HEK293 (cell line): ENCODE measurements around the gene SMIM1.

Experiments used
- CTCF ChIA-PET: fragments of 350-600 bp; formaldehyde crosslinking; extraction: SDS; loops from one replicate; lab custom pipeline; 2021; ENCODE audit warnings: antibody characterized with exemption; lab: Yijun Ruan, JAX
- POLR2A ChIA-PET: fragments of 300-600 bp; formaldehyde crosslinking; extraction: SDS; loops from one replicate; lab custom pipeline; 2020; ENCODE audit warnings: antibody characterized with exemption, inconsistent platforms; lab: Yijun Ruan, JAX
- H3K27ac ChIP-seq: fragments of 200-500 bp; sonication (Bioruptor generic); 2 replicates; pipeline ENCODE4 v1.5.1; 2014; ENCODE audit warnings: low read depth, low read length, control low read depth, inconsistent platforms; ENCODE audit errors: extremely low read depth
- H3K36me3 ChIP-seq, 2 experiments: fragments of 200-500 bp in 1 of 2; sonication (Bioruptor generic) in 1 of 2; 1 replicate in 1 of 2; 2 replicates in 1 of 2; pipeline ENCODE4 v1.5.1; 2014 to 2017; ENCODE audit warnings: inconsistent platforms in 2 of 2, low read length in 2 of 2; ENCODE audit not compliant: control insufficient read depth in 2 of 2, insufficient read depth in 1 of 2
- H3K4me1 ChIP-seq: fragments of 200-500 bp; sonication (Bioruptor generic); 2 replicates; pipeline ENCODE4 v1.5.1; 2014; ENCODE audit warnings: mild to moderate bottlenecking, low read length, inconsistent platforms; ENCODE audit not compliant: control insufficient read depth, insufficient read depth
- H3K4me3 ChIP-seq: 2 replicates; pipeline ENCODE4 v1.5.1; 2011; ENCODE audit warnings: low read depth, mild to moderate bottlenecking, control low read depth, low read length, moderate library complexity
- H3K9me3 ChIP-seq: fragments of 200-500 bp; sonication (Bioruptor generic); 2 replicates; pipeline ENCODE4 v1.5.1; 2014; ENCODE audit warnings: low read depth, low read length, inconsistent platforms; ENCODE audit not compliant: control insufficient read depth, insufficient read depth
- MEIS1 ChIP-seq: sonication (generic); formaldehyde crosslinking; IDR thresholded peaks from 2 replicates; pipeline ENCODE4 v1.8.1; 2022; ENCODE audit warnings: missing genetic modification reagents, mild to moderate bottlenecking, borderline replicate concordance
- OSR2 ChIP-seq: fragments of 450-650 bp; formaldehyde crosslinking; IDR thresholded peaks from 2 replicates; pipeline ENCODE4 v1.5.1; 2016; ENCODE audit warnings: missing biosample characterization, missing genetic modification characterization
- ZBTB1 ChIP-seq: fragments of 450-650 bp; formaldehyde crosslinking; IDR thresholded peaks from 2 replicates; pipeline ENCODE4 v1.5.1; 2016; ENCODE audit warnings: missing biosample characterization, missing genetic modification characterization
- ZBTB48 ChIP-seq: fragments of 450-650 bp; formaldehyde crosslinking; IDR thresholded peaks from 2 replicates; pipeline ENCODE4 v1.5.1; 2016; ENCODE audit warnings: missing biosample characterization, missing genetic modification characterization
- ZBTB49 ChIP-seq: fragments of 450-650 bp; formaldehyde crosslinking; IDR thresholded peaks from 2 replicates; pipeline ENCODE4 v1.5.1; 2016; ENCODE audit warnings: missing biosample characterization, missing genetic modification characterization, low read depth
- ZBTB8A ChIP-seq: fragments of 450-650 bp; formaldehyde crosslinking; IDR thresholded peaks from 2 replicates; pipeline ENCODE4 v1.5.1; 2016; ENCODE audit warnings: missing biosample characterization, missing genetic modification characterization
- ZNF133 ChIP-seq: fragments of 450-650 bp; formaldehyde crosslinking; IDR thresholded peaks from 2 replicates; pipeline ENCODE4 v1.5.1; 2016; ENCODE audit warnings: missing biosample characterization, missing genetic modification characterization
- ZNF292 ChIP-seq: fragments of 450-650 bp; formaldehyde crosslinking; IDR thresholded peaks from 2 replicates; pipeline ENCODE4 v1.5.1; 2016; ENCODE audit warnings: low read depth, missing biosample characterization, missing genetic modification characterization, borderline replicate concordance
- ZNF335 ChIP-seq: fragments of 450-650 bp; formaldehyde crosslinking; conservative IDR thresholded peaks from 2 replicates; pipeline ENCODE4 v1.5.1; 2016; ENCODE audit warnings: missing biosample characterization, missing genetic modification characterization
- ZNF37A ChIP-seq: fragments of 450-650 bp; IDR thresholded peaks from 2 replicates; pipeline ENCODE4 v1.5.1; 2018; ENCODE audit warnings: missing biosample characterization, missing genetic modification characterization
- ZNF423 ChIP-seq: fragments of 450-650 bp; formaldehyde crosslinking; IDR thresholded peaks from 2 replicates; pipeline ENCODE4 v1.5.1; 2016; ENCODE audit warnings: missing biosample characterization, missing genetic modification characterization
- ZNF610 ChIP-seq: fragments of 450-650 bp; formaldehyde crosslinking; IDR thresholded peaks from 2 replicates; pipeline ENCODE4 v1.5.1; 2016; ENCODE audit warnings: missing biosample characterization, missing genetic modification characterization, borderline replicate concordance
- ZNF639 ChIP-seq: fragments of 450-650 bp; formaldehyde crosslinking; IDR thresholded peaks from 2 replicates; pipeline ENCODE4 v1.5.1; 2016; ENCODE audit warnings: missing biosample characterization, missing genetic modification characterization
- ZNF645 ChIP-seq: fragments of 450-650 bp; formaldehyde crosslinking; IDR thresholded peaks from 2 replicates; pipeline ENCODE4; 2016; ENCODE audit warnings: missing biosample characterization, missing genetic modification characterization
- ZNF654 ChIP-seq: fragments of 450-650 bp; formaldehyde crosslinking; IDR thresholded peaks from 2 replicates; pipeline ENCODE4 v1.5.1; 2016; ENCODE audit warnings: low read depth, missing biosample characterization, missing genetic modification characterization
- ZNF747 ChIP-seq: fragments of 450-650 bp; formaldehyde crosslinking; IDR thresholded peaks from 2 replicates; pipeline ENCODE4 v1.5.1; 2016; ENCODE audit warnings: missing biosample characterization, missing genetic modification characterization
- ZNF791 ChIP-seq: fragments of 450-650 bp; formaldehyde crosslinking; IDR thresholded peaks from 2 replicates; pipeline ENCODE4 v1.5.1; 2016; ENCODE audit warnings: missing biosample characterization, missing genetic modification characterization
- ZXDB ChIP-seq: fragments of 450-650 bp; formaldehyde crosslinking; IDR thresholded peaks from 2 replicates; pipeline ENCODE4 v1.5.1; 2016; ENCODE audit warnings: missing biosample characterization, missing genetic modification characterization
- TF ChIP-seq, protein P1 (sequence below): fragments of 450-650 bp; formaldehyde crosslinking; IDR thresholded peaks from 2 replicates; pipeline ENCODE4 v1.5.1; 2017; ENCODE audit warnings: missing biosample characterization, missing genetic modification characterization
- TF ChIP-seq, protein P2 (sequence below): fragments of 450-650 bp; formaldehyde crosslinking; IDR thresholded peaks from 2 replicates; pipeline ENCODE4 v1.5.1; 2016; ENCODE audit warnings: missing biosample characterization, missing genetic modification characterization

The SMIM1 gene

GRCh38 chr1:3819771-3820200 is 47.2 kb downstream of the SMIM1 start:
- no peaks in the 10 kb centered on the region for H3K9me3 ChIP-seq
- no peak for TF ChIP-seq ZNF423 (tag by site-specific recombination)
- no peak for TF ChIP-seq ZBTB49 (tag by site-specific recombination)
- TF ChIP-seq ZNF791 (tag by site-specific recombination) = no peak
- TF ChIP-seq, all 188 proteins: peak for 0

DNA sequence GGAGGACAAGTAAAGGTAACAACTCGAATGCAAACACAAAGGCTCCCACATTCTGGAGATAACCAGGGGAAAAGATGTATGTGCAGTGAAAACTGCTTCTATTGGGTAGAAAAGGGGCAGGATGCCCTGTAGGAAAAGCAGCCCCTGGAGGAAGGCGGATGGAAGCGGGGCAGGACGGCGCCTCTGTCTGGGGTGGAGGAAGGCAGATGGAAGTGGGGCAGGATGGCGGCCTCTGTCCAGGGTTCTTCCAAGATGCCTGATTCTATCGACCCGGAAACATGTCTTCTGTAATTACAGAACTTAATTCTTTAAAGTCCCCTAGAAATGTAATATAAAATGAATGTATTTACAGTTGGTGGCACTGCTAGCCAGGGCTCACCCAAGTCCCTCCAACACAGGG is 47.8 kb downstream of the SMIM1 start:
- Histone ChIP-seq H3K36me3 (peaks cover 0 to 92% of the 10 kb centered on the region in 2 experiments; a peak in 1 of 3 replicates), H3K4me1 (no peaks in the 10 kb centered on the region), H3K27ac (no peak overlapping the region), H3K9me3 (no peaks in the 10 kb centered on the region), H3K4me3 (no peak overlapping the region)
- ChIA-PET CTCF (interaction anchor here (0.5 to 0.7 kb wide), 2 partner anchors 35 to 173 kb away, joined by 3 read pairs; no protein-coding TSS in a partner anchor), POLR2A (no interaction called here)
- no peak for TF ChIP-seq ZNF610 (tag by site-specific recombination)

More at GRCh38 chr1:3819771-3820200, 47.2 kb downstream of the SMIM1 start:
- CTCF ChIA-PET = no interaction called here
- Histone ChIP-seq H3K36me3 (peaks cover 0 to 92% of the 10 kb centered on the region in 2 experiments; a peak in 1 of 3 replicates), H3K4me3 (no peak overlapping the region), H3K4me1 (no peaks in the 10 kb centered on the region), H3K27ac (no peak overlapping the region)
- POLR2A ChIA-PET = no interaction called here

DNA sequence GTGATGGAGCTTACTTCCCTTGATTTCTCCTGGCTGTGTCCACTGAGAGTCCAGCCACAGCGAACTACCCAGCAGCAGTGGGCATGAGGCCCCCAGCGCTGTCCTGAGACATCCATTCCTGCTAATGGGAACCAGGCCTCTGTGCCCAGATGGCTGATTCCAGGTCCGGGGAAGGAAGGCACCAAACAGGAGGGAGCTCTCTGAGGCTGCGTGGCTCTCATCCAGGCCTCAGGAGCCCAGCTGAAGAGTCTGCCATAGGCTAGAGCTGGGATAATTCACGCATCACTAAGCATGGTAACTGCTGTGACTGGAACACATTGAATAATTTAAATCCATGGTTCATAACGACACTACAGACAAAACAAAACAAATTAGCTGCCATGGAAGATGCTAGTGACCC is 48.5 kb downstream of the SMIM1 start:
- ChIA-PET POLR2A (no interaction called here), CTCF (interaction anchor here (0.5 to 0.7 kb wide), 3 partner anchors 9 to 172 kb away, joined by 3 read pairs; no protein-coding TSS in a partner anchor)
- no peaks in the 10 kb centered on the region for H3K9me3 ChIP-seq
- no peak overlapping the region for H3K4me3 ChIP-seq
- H3K36me3 ChIP-seq = peaks cover 0 to 92% of the 10 kb centered on the region in 2 experiments; a peak in 1 of 3 replicates
- H3K4me1 ChIP-seq = no peaks in the 10 kb centered on the region
- no peak overlapping the region for H3K27ac ChIP-seq
- TF ChIP-seq, protein P1, sequence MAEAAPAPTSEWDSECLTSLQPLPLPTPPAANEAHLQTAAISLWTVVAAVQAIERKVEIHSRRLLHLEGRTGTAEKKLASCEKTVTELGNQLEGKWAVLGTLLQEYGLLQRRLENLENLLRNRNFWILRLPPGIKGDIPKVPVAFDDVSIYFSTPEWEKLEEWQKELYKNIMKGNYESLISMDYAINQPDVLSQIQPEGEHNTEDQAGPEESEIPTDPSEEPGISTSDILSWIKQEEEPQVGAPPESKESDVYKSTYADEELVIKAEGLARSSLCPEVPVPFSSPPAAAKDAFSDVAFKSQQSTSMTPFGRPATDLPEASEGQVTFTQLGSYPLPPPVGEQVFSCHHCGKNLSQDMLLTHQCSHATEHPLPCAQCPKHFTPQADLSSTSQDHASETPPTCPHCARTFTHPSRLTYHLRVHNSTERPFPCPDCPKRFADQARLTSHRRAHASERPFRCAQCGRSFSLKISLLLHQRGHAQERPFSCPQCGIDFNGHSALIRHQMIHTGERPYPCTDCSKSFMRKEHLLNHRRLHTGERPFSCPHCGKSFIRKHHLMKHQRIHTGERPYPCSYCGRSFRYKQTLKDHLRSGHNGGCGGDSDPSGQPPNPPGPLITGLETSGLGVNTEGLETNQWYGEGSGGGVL = no peak
- TF ChIP-seq, protein P2, sequence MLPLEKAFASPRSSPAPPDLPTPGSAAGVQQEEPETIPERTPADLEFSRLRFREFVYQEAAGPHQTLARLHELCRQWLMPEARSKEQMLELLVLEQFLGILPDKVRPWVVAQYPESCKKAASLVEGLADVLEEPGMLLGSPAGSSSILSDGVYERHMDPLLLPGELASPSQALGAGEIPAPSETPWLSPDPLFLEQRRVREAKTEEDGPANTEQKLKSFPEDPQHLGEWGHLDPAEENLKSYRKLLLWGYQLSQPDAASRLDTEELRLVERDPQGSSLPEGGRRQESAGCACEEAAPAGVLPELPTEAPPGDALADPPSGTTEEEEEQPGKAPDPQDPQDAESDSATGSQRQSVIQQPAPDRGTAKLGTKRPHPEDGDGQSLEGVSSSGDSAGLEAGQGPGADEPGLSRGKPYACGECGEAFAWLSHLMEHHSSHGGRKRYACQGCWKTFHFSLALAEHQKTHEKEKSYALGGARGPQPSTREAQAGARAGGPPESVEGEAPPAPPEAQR (tag by site-specific recombination) = no peak
- TF ChIP-seq ZNF133 (tag by site-specific recombination) (no peak), ZNF747 (tag by site-specific recombination) (no peak), ZNF654 (no peak), ZNF645 (no peak)

DNA sequence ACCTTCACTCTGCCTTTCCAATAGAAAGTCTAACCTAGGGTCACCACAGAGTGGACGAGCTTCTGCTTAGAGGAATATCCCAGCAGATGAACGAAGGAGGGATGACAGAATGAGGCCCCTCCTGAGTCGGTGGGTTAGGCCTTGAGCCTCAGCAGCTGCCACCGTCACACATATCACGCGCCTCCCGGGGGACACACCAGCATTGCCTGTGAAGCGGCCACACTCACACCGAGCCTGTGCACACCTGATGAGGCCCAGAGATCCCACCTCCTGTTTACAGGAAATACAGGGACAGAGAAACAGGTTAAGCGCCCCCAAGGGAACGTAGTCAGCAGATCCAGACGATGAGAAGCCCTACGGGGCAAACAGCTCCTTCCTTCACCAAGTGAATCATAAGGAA is 48.9 kb downstream of the SMIM1 start:
- ChIA-PET CTCF (interaction anchor here (0.5 kb wide), 1 partner anchor 8 kb away, joined by 3 read pairs; no protein-coding TSS in a partner anchor), POLR2A (no interaction called here)
- H3K4me1 ChIP-seq = no peaks in the 10 kb centered on the region
- no peaks in the 10 kb centered on the region for H3K9me3 ChIP-seq
- peaks cover 0 to 92% of the 10 kb centered on the region in 2 experiments; a peak in 1 of 3 replicates for H3K36me3 ChIP-seq
- H3K27ac ChIP-seq = no peak overlapping the region
- no peak overlapping the region for H3K4me3 ChIP-seq
- TF ChIP-seq ZNF639 = no peak
- TF ChIP-seq ZNF335 = no peak
- no peak for TF ChIP-seq ZBTB48 (tag by site-specific recombination)
- no peak for TF ChIP-seq ZNF747 (tag by site-specific recombination)
- no peak for TF ChIP-seq MEIS1 (CRISPR knock-in tag)
- no peak for TF ChIP-seq ZNF292 (tag by site-specific recombination)
- TF ChIP-seq ZBTB8A (tag by site-specific recombination) = no peak
- no peak for TF ChIP-seq ZBTB1 (tag by site-specific recombination)
- TF ChIP-seq OSR2 = no peak
- TF ChIP-seq ZXDB (tag by site-specific recombination) = no peak
- no peak for TF ChIP-seq ZNF37A (tag by site-specific recombination)
